GM12865 (cell line): Measurements from ENCODE around the gene SF3B4.

ENCODE experiments used
- DNase-seq: peaks from one replicate; pipeline ENCODE4 v3.0.0; 2010; ENCODE audit warnings: low read depth
- H3K4me3 ChIP-seq: 2 replicates; pipeline ENCODE4 v1.5.1; 2011; ENCODE audit warnings: mild to moderate bottlenecking, low read depth, low read length, control low read depth
- CTCF ChIP-seq: IDR thresholded peaks from 2 replicates; pipeline ENCODE4 v1.5.1; 2011; ENCODE audit warnings: low read length, control low read depth, low read depth, inconsistent platforms; ENCODE audit not compliant: insufficient read depth; ENCODE audit errors: missing control alignments

SF3B4 gene

GRCh38 chr1:149884433-149885338 is 42.9 kb downstream of the SF3B4 start:
- peak; percentile 74 for DNase-seq
- TF ChIP-seq CTCF, result no peak
- H3K4me3 ChIP-seq, result peak overlapping the region; percentile 65

GRCh38 chr1:149883598-149884247 is 43.9 kb downstream of the SF3B4 start:
- no peak for TF ChIP-seq CTCF
- DNase-seq, result no peak
- peak overlapping the region; percentile 65 for H3K4me3 ChIP-seq

- no peak for DNase-seq
- no peak overlapping the region for H3K4me3 ChIP-seq
- no peak for TF ChIP-seq CTCF
These were observed 45.7 kb downstream of the SF3B4 start for GRCh38 chr1:149881876-149882275.

- DNase-seq, result no peak
- no peak for TF ChIP-seq CTCF
- H3K4me3 ChIP-seq, result no peak overlapping the region
These were observed 48.0 kb downstream of the SF3B4 start for GRCh38 chr1:149879556-149879955.

- TF ChIP-seq CTCF, result no peak
- no peak for DNase-seq
- no peak overlapping the region for H3K4me3 ChIP-seq
These were observed 50.2 kb downstream of the SF3B4 start for GRCh38 chr1:149877211-149877946.
